ENCODE data around the gene RAB39A.
"Not testable (repeated sequence)": the region's sequence is repeated elsewhere in the genome, so short reads cannot be mapped to it uniquely, and the experiment has no call there.

The RAB39A gene

GRCh38 chr11:107927559-107927958 is 689 bp upstream of the RAB39A start:
- no peaks in the 10 kb centered on the region for H3K9me3 ChIP-seq (ENCODE audit: low read length)
- peaks cover 16 to 31% of the 10 kb centered on the region in 2 donors for H3K27me3 ChIP-seq (ENCODE audit: control insufficient read depth in 1 of 2, insufficient read depth in 2 of 2, low read length in 2 of 2)
- H3K4me3 ChIP-seq (ENCODE audit: low read depth in 1 of 2, low read length in 2 of 2) = no peak overlapping the region
- H3K27ac ChIP-seq (ENCODE audit: low read depth, low read length) = no peak overlapping the region
- no peaks in the 10 kb centered on the region for H3K36me3 ChIP-seq (ENCODE audit: insufficient read depth, low read length)
- H3K4me1 ChIP-seq (ENCODE audit: insufficient read depth, low read length) = no peaks in the 10 kb centered on the region
- no peak overlapping the region for H3K9ac ChIP-seq (ENCODE audit: low read length)

DNA sequence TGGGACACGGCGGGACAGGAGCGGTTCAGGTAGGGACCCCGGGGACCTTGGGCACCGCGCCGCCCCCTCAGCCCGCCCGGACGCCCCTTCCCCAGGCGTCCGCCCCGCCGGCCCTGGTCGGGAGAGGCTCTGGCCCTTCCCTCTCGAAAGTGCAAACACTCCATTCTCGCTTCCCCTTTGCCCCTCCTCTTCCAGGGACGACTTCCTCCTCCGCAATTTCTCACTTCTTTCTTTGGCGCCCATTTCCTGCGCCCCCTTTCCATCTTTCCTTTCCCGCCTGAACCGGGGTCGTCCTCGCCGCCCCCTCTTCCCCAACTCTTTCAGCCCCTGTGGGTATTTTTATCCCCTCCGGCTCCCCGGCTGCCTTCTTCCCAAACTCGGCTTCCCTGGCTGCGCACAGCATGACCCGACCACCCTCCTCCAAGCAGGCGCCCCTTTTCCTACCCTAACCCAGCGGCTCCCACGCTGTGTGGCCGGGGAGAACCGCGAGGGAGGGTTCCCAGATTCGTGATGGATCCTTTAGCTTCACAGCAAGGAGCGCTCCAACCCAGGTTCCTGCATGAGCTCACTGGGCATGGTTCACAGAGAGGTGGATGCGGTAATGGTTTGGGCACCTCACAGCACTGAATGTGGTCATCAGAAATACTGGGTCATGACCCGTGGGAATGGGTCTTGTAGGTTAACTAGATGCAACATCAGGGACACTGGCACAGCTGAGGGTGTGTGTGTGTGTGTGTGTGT is 689 bp downstream of the RAB39A start:
- Histone ChIP-seq H3K27me3 (ENCODE audit: control insufficient read depth in 1 of 2, insufficient read depth in 2 of 2, low read length in 2 of 2) (peaks cover 16 to 31% of the 10 kb centered on the region in 2 donors), H3K36me3 (ENCODE audit: insufficient read depth, low read length) (no peaks in the 10 kb centered on the region), H3K4me3 (ENCODE audit: low read depth in 1 of 2, low read length in 2 of 2) (peak overlapping the region; percentile 38 to 39), H3K9ac (ENCODE audit: low read length) (no peak overlapping the region), H3K9me3 (ENCODE audit: low read length) (no peaks in the 10 kb centered on the region), H3K4me1 (ENCODE audit: insufficient read depth, low read length) (no peaks in the 10 kb centered on the region), H3K27ac (ENCODE audit: low read depth, low read length) (no peak overlapping the region)

DNA sequence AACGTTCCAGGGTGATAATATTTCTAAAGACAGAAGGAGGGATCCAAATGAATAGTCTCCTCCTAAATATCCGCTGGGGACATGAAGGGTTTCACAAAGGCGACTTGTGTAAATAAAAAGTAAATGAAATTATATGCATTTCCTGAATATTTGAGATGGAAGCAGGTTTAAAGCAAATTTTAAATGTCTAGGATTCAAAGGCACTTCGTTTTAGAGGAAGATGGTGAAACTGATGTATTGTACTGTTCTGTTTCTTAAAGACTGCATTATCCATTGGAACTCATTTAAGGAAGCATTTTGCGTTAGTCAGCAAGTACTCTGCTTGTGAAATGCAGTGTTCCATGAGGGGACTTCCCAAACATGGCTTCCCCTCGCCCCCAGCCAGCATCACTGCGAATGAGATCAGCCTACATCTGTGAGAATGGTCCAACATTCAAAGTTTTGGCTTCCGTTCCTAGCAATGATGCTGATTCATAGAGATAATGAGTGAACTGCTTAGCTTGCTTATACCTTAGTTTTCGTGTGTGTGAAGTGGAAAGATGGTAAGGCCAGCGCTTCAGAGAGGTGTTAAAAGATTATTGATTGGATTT is 1.5 kb downstream of the RAB39A start:
- no peaks in the 10 kb centered on the region for H3K4me1 ChIP-seq (ENCODE audit: insufficient read depth, low read length)
- no peak overlapping the region for H3K27ac ChIP-seq (ENCODE audit: low read depth, low read length)
- H3K36me3 ChIP-seq (ENCODE audit: insufficient read depth, low read length) = no peaks in the 10 kb centered on the region
- H3K27me3 ChIP-seq (ENCODE audit: control insufficient read depth in 1 of 2, insufficient read depth in 2 of 2, low read length in 2 of 2) = peaks cover 16 to 31% of the 10 kb centered on the region in 2 donors
- H3K9ac ChIP-seq (ENCODE audit: low read length) = no peak overlapping the region
- H3K4me3 ChIP-seq (ENCODE audit: low read depth in 1 of 2, low read length in 2 of 2) = no peak overlapping the region
- H3K9me3 ChIP-seq (ENCODE audit: low read length) = no peaks in the 10 kb centered on the region

- Histone ChIP-seq H3K27me3 (ENCODE audit: control insufficient read depth in 1 of 2, insufficient read depth in 2 of 2, low read length in 2 of 2) (peaks cover 16 to 31% of the 10 kb centered on the region in 2 donors), H3K4me3 (ENCODE audit: low read depth in 1 of 2, low read length in 2 of 2) (no peak overlapping the region), H3K9me3 (ENCODE audit: low read length) (no peaks in the 10 kb centered on the region), H3K27ac (ENCODE audit: low read depth, low read length) (no peak overlapping the region), H3K36me3 (ENCODE audit: insufficient read depth, low read length) (no peaks in the 10 kb centered on the region), H3K4me1 (ENCODE audit: insufficient read depth, low read length) (no peaks in the 10 kb centered on the region), H3K9ac (ENCODE audit: low read length) (no peak overlapping the region)
Observed at GRCh38 chr11:107931206-107931605, 3.0 kb downstream of the RAB39A start.

GRCh38 chr11:107947904-107948303 is 19.7 kb downstream of the RAB39A start:
- Histone ChIP-seq H3K36me3 (ENCODE audit: insufficient read depth, low read length) (no peaks in the 10 kb centered on the region), H3K4me1 (ENCODE audit: insufficient read depth, low read length) (peaks cover 6% of the 10 kb centered on the region), H3K27me3 (ENCODE audit: control insufficient read depth in 1 of 2, insufficient read depth in 2 of 2, low read length in 2 of 2) (no peaks in the 10 kb centered on the region), H3K9ac (ENCODE audit: low read length) (no peak overlapping the region), H3K27ac (ENCODE audit: low read depth, low read length) (no peak overlapping the region), H3K9me3 (ENCODE audit: low read length) (no peaks in the 10 kb centered on the region), H3K4me3 (ENCODE audit: low read depth in 1 of 2, low read length in 2 of 2) (no peak overlapping the region)

GRCh38 chr11:107948328-107948727 is 20.1 kb downstream of the RAB39A start:
- H3K4me3 ChIP-seq (ENCODE audit: low read depth in 1 of 2, low read length in 2 of 2); H3K9ac ChIP-seq (ENCODE audit: low read length); H3K36me3 ChIP-seq (ENCODE audit: insufficient read depth, low read length); H3K27me3 ChIP-seq (ENCODE audit: control insufficient read depth in 1 of 2, insufficient read depth in 2 of 2, low read length in 2 of 2); H3K27ac ChIP-seq (ENCODE audit: low read depth, low read length); H3K4me1 ChIP-seq (ENCODE audit: insufficient read depth, low read length); H3K9me3 ChIP-seq (ENCODE audit: low read length): not testable (repeated sequence)

DNA sequence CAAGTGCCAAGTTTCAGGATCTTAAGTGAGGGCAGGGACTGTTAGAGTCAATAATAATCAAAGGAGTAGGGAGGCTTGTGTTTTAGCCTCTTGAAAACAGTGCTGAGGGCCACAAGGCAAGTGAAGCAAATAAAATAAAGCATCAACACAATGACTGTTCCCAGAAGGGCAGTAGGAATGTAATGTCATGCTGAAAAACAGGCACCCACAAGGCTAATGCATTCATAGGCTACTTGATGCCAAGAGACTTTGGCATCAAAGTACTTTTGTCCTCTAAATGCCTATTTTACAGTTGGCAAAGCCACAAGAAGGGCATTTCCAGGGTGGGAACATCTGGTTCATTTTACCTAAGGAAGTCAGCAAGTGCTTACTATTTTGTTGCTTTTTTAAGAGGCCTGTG is 22.9 kb downstream of the RAB39A start:
- no peak overlapping the region for H3K9ac ChIP-seq (ENCODE audit: low read length)
- H3K27me3 ChIP-seq (ENCODE audit: control insufficient read depth in 1 of 2, insufficient read depth in 2 of 2, low read length in 2 of 2) = no peaks in the 10 kb centered on the region
- no peak overlapping the region for H3K27ac ChIP-seq (ENCODE audit: low read depth, low read length)
- no peaks in the 10 kb centered on the region for H3K36me3 ChIP-seq (ENCODE audit: insufficient read depth, low read length)
- H3K4me1 ChIP-seq (ENCODE audit: insufficient read depth, low read length) = peaks cover 6% of the 10 kb centered on the region
- no peaks in the 10 kb centered on the region for H3K9me3 ChIP-seq (ENCODE audit: low read length)
- no peak overlapping the region for H3K4me3 ChIP-seq (ENCODE audit: low read depth in 1 of 2, low read length in 2 of 2)

DNA sequence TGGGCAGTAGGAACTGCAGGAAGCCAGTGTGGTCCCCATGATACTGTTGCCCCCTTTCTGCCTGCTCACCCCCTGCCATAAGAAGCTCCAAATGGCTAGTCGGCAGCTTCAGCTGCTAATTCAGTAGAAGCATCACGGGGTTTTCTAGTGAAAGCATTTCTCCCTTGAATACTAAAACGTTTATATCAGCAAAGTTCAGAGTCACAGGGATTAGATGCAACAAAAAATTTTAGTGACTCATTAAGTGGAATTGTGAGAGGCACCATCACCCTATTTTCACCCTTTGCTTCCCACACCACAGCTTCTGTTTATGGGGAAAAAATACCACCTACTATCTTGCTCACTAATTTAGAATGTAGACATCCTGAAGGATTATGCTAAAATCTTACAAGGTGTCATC is 25.2 kb downstream of the RAB39A start:
- H3K4me3 ChIP-seq (ENCODE audit: low read depth in 1 of 2, low read length in 2 of 2) = no peak overlapping the region
- no peak overlapping the region for H3K27ac ChIP-seq (ENCODE audit: low read depth, low read length)
- no peaks in the 10 kb centered on the region for H3K9me3 ChIP-seq (ENCODE audit: low read length)

GRCh38 chr11:107956543-107956942 is 28.3 kb downstream of the RAB39A start:
- Histone ChIP-seq H3K27ac (ENCODE audit: low read depth, low read length) (no peak overlapping the region), H3K4me3 (ENCODE audit: low read depth in 1 of 2, low read length in 2 of 2) (no peak overlapping the region), H3K9ac (ENCODE audit: low read length) (no peak overlapping the region), H3K9me3 (ENCODE audit: low read length) (no peaks in the 10 kb centered on the region), H3K27me3 (ENCODE audit: control insufficient read depth in 1 of 2, insufficient read depth in 2 of 2, low read length in 2 of 2) (no peaks in the 10 kb centered on the region), H3K4me1 (ENCODE audit: insufficient read depth, low read length) (peaks cover 5% of the 10 kb centered on the region), H3K36me3 (ENCODE audit: insufficient read depth, low read length) (no peaks in the 10 kb centered on the region)

More for the DNA sequence above, 25.2 kb downstream of the RAB39A start:
- H3K27me3 ChIP-seq (ENCODE audit: control insufficient read depth in 1 of 2, insufficient read depth in 2 of 2, low read length in 2 of 2) = no peaks in the 10 kb centered on the region
- H3K4me1 ChIP-seq (ENCODE audit: insufficient read depth, low read length) = peaks cover 11% of the 10 kb centered on the region
- no peaks in the 10 kb centered on the region for H3K36me3 ChIP-seq (ENCODE audit: insufficient read depth, low read length)
- H3K9ac ChIP-seq (ENCODE audit: low read length) = no peak overlapping the region

DNA sequence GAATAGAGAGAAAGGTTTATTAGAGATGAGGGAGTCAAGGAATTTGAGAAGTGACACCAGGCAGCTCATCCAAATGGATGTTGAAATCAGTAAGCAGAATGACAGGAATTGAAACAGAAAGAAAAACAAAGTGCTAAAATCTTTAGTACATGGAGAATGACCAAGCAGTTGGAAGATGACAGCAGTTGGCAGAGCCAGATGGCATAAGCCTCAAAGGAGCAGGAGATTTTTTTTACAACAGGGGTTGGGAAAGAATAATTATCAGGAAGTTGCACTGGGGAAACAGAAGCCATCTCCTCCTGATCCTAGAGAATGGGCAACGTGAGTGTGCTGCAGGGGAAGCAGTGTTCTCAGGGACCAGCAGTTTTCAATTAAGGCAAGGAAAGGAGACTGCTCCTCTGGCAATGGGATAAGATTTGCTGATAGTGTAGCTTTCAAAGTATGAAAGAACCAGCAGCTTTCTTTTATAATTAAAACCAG is 28.9 kb downstream of the RAB39A start:
- H3K4me3 ChIP-seq (ENCODE audit: low read depth in 1 of 2, low read length in 2 of 2) = no peak overlapping the region

GRCh38 chr11:107961480-107961879 is 33.2 kb downstream of the RAB39A start:
- Histone ChIP-seq H3K4me3 (ENCODE audit: low read depth in 1 of 2, low read length in 2 of 2) (no peak overlapping the region), H3K4me1 (ENCODE audit: insufficient read depth, low read length) (peaks cover 5% of the 10 kb centered on the region), H3K36me3 (ENCODE audit: insufficient read depth, low read length) (no peaks in the 10 kb centered on the region), H3K9me3 (ENCODE audit: low read length) (no peaks in the 10 kb centered on the region), H3K27ac (ENCODE audit: low read depth, low read length) (no peak overlapping the region), H3K9ac (ENCODE audit: low read length) (no peak overlapping the region), H3K27me3 (ENCODE audit: control insufficient read depth in 1 of 2, insufficient read depth in 2 of 2, low read length in 2 of 2) (no peaks in the 10 kb centered on the region)

More for the DNA sequence above, 28.9 kb downstream of the RAB39A start:
- H3K27ac ChIP-seq (ENCODE audit: low read depth, low read length) = no peak overlapping the region
- no peaks in the 10 kb centered on the region for H3K36me3 ChIP-seq (ENCODE audit: insufficient read depth, low read length)
- H3K4me1 ChIP-seq (ENCODE audit: insufficient read depth, low read length) = peaks cover 5% of the 10 kb centered on the region
- no peaks in the 10 kb centered on the region for H3K27me3 ChIP-seq (ENCODE audit: control insufficient read depth in 1 of 2, insufficient read depth in 2 of 2, low read length in 2 of 2)
- no peaks in the 10 kb centered on the region for H3K9me3 ChIP-seq (ENCODE audit: low read length)
- no peak overlapping the region for H3K9ac ChIP-seq (ENCODE audit: low read length)

DNA sequence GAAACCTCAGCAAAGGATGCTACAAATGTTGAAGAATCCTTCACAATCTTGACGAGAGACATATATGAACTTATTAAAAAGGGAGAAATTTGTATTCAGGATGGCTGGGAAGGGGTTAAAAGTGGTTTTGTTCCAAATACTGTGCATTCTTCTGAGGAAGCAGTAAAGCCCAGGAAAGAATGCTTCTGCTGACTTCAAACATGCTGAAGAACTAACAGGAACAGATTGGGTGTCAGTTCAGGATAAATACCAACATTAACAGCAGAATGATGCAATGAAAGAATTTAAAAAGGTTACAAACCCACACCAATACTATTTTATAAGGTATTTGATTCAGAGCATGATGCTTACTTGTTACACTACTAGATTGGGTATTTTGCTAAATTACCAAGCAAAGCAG is 33.9 kb downstream of the RAB39A start:
- H3K27me3 ChIP-seq (ENCODE audit: control insufficient read depth in 1 of 2, insufficient read depth in 2 of 2, low read length in 2 of 2) = no peaks in the 10 kb centered on the region
- H3K4me1 ChIP-seq (ENCODE audit: insufficient read depth, low read length) = peaks cover 2% of the 10 kb centered on the region
- H3K9ac ChIP-seq (ENCODE audit: low read length) = no peak overlapping the region
- H3K27ac ChIP-seq (ENCODE audit: low read depth, low read length) = no peak overlapping the region
- no peaks in the 10 kb centered on the region for H3K36me3 ChIP-seq (ENCODE audit: insufficient read depth, low read length)
- no peaks in the 10 kb centered on the region for H3K9me3 ChIP-seq (ENCODE audit: low read length)
- no peak overlapping the region for H3K4me3 ChIP-seq (ENCODE audit: low read depth in 1 of 2, low read length in 2 of 2)
